ENCODE results near the gene HINT2.

HINT2 gene

GRCh38 chr9:35814841-35815543, at the start of gene HINT2:
Gene HINT2, minus strand, starts transcription at chr9:35815042. Its CDS starts 63 bp downstream, at chr9:35814979.
- ATAC-seq = peak; percentile 90
- Mint-ChIP-seq H3K36me3 (peaks cover 16% of the 10 kb centered on the region), H3K4me1 (peaks cover 43% of the 10 kb centered on the region), H3K4me3 (peak within 1 kb of the TSS; percentile 91), H3K9me3 (no peaks in the 10 kb centered on the region), H3K27ac (peak within 1 kb of the TSS; percentile 92)
- DNase-seq (ENCODE audit: low spot score in 2 of 2) = peak; percentile 88 to 98

- ATAC-seq (no peak), DNase-seq (ENCODE audit: low spot score in 2 of 2) (peak in 1 of 2 donors; percentile 40)
- H3K9me3 Mint-ChIP-seq = no peaks in the 10 kb centered on the region
- peaks cover 15% of the 10 kb centered on the region for H3K4me1 Mint-ChIP-seq
- no peaks in the 10 kb centered on the region for H3K36me3 Mint-ChIP-seq
- no peak overlapping the region for H3K27ac Mint-ChIP-seq
- no peak overlapping the region for H3K4me3 Mint-ChIP-seq
Observed at GRCh38 chr9:35863583-35863982, 48.7 kb upstream of the HINT2 start.

- ATAC-seq = no peak
- no peaks in the 10 kb centered on the region for H3K36me3 Mint-ChIP-seq
- peaks cover 19% of the 10 kb centered on the region for H3K4me1 Mint-ChIP-seq
- no peaks in the 10 kb centered on the region for H3K9me3 Mint-ChIP-seq
- H3K4me3 Mint-ChIP-seq = no peak overlapping the region
- peak in 1 of 2 donors; percentile 23 for DNase-seq (ENCODE audit: low spot score in 2 of 2)
- no peak overlapping the region for H3K27ac Mint-ChIP-seq
Observed at GRCh38 chr9:35862328-35862727, 47.5 kb upstream of the HINT2 start.

- Mint-ChIP-seq H3K4me1 (peaks cover 19% of the 10 kb centered on the region), H3K4me3 (no peak overlapping the region), H3K27ac (no peak overlapping the region), H3K36me3 (no peaks in the 10 kb centered on the region), H3K9me3 (no peaks in the 10 kb centered on the region)
- ATAC-seq (no peak), DNase-seq (ENCODE audit: low spot score in 2 of 2) (peak; percentile 0 to 44)
Observed at GRCh38 chr9:35861161-35861897, 46.5 kb upstream of the HINT2 start.

- no peak for DNase-seq (ENCODE audit: low spot score in 2 of 2)
- Mint-ChIP-seq H3K4me1 (peaks cover 19% of the 10 kb centered on the region), H3K27ac (no peak overlapping the region), H3K9me3 (no peaks in the 10 kb centered on the region), H3K36me3 (no peaks in the 10 kb centered on the region), H3K4me3 (no peak overlapping the region)
- no peak for ATAC-seq
Observed at GRCh38 chr9:35859990-35860339, 45.1 kb upstream of the HINT2 start.

- peaks cover 19% of the 10 kb centered on the region for H3K4me1 Mint-ChIP-seq
Observed at GRCh38 chr9:35859310-35859989, 44.6 kb upstream of the HINT2 start.

GRCh38 chr9:35858458-35858857, 43.6 kb upstream of the HINT2 start:
- ATAC-seq (no peak), DNase-seq (ENCODE audit: low spot score in 2 of 2) (peak in 1 of 2 donors; percentile 38)
- Mint-ChIP-seq H3K27ac (peak overlapping the region; percentile 48), H3K4me3 (no peak overlapping the region), H3K36me3 (no peaks in the 10 kb centered on the region), H3K9me3 (no peaks in the 10 kb centered on the region), H3K4me1 (peaks cover 19% of the 10 kb centered on the region)

More at GRCh38 chr9:35859310-35859989, 44.6 kb upstream of the HINT2 start:
- ATAC-seq (peak; percentile 75), DNase-seq (ENCODE audit: low spot score in 2 of 2) (peak in 1 of 2 donors; percentile 45)
- no peak overlapping the region for H3K27ac Mint-ChIP-seq
- no peaks in the 10 kb centered on the region for H3K9me3 Mint-ChIP-seq
- H3K4me3 Mint-ChIP-seq = no peak overlapping the region
- H3K36me3 Mint-ChIP-seq = no peaks in the 10 kb centered on the region

- peaks cover 19% of the 10 kb centered on the region for H3K4me1 Mint-ChIP-seq
Observed at GRCh38 chr9:35856882-35857281, 42.0 kb upstream of the HINT2 start.

GRCh38 chr9:35856206-35856605, 41.4 kb upstream of the HINT2 start:
- no peak for ATAC-seq
- H3K36me3 Mint-ChIP-seq = no peaks in the 10 kb centered on the region
- peaks cover 15% of the 10 kb centered on the region for H3K4me1 Mint-ChIP-seq
- no peak overlapping the region for H3K27ac Mint-ChIP-seq
- no peaks in the 10 kb centered on the region for H3K9me3 Mint-ChIP-seq
- no peak overlapping the region for H3K4me3 Mint-ChIP-seq
- DNase-seq (ENCODE audit: low spot score in 2 of 2) = no peak

More at GRCh38 chr9:35856882-35857281, 42.0 kb upstream of the HINT2 start:
- DNase-seq (ENCODE audit: low spot score in 2 of 2) = no peak
- no peaks in the 10 kb centered on the region for H3K36me3 Mint-ChIP-seq
- ATAC-seq = no peak
- H3K9me3 Mint-ChIP-seq = no peaks in the 10 kb centered on the region
- no peak overlapping the region for H3K4me3 Mint-ChIP-seq
- H3K27ac Mint-ChIP-seq = no peak overlapping the region

- peak overlapping the region; percentile 34 for H3K27ac Mint-ChIP-seq
- no peaks in the 10 kb centered on the region for H3K36me3 Mint-ChIP-seq
- no peaks in the 10 kb centered on the region for H3K9me3 Mint-ChIP-seq
- ATAC-seq = no peak
- peaks cover 10% of the 10 kb centered on the region for H3K4me1 Mint-ChIP-seq
- H3K4me3 Mint-ChIP-seq = no peak overlapping the region
- no peak for DNase-seq (ENCODE audit: low spot score in 2 of 2)
Observed at GRCh38 chr9:35854091-35854762, 39.4 kb upstream of the HINT2 start.

- Mint-ChIP-seq H3K36me3 (no peaks in the 10 kb centered on the region), H3K4me3 (no peak overlapping the region), H3K4me1 (peaks cover 5% of the 10 kb centered on the region), H3K27ac (peak overlapping the region; percentile 34), H3K9me3 (no peaks in the 10 kb centered on the region)
- DNase-seq (ENCODE audit: low spot score in 2 of 2) (no peak), ATAC-seq (no peak)
Observed at GRCh38 chr9:35852876-35853865, 38.3 kb upstream of the HINT2 start.

GRCh38 chr9:35852267-35852815, 37.5 kb upstream of the HINT2 start:
- H3K9me3 Mint-ChIP-seq = no peaks in the 10 kb centered on the region
- no peak overlapping the region for H3K27ac Mint-ChIP-seq
- peaks cover 14% of the 10 kb centered on the region for H3K4me1 Mint-ChIP-seq
- no peaks in the 10 kb centered on the region for H3K36me3 Mint-ChIP-seq
- DNase-seq (ENCODE audit: low spot score in 2 of 2) (no peak), ATAC-seq (no peak)
- H3K4me3 Mint-ChIP-seq = no peak overlapping the region

GRCh38 chr9:35847792-35848572, 33.1 kb upstream of the HINT2 start:
- H3K4me3 Mint-ChIP-seq = peak overlapping the region; percentile 30
- ATAC-seq (peak; percentile 99), DNase-seq (ENCODE audit: low spot score in 2 of 2) (no peak)
- H3K27ac Mint-ChIP-seq = peak overlapping the region; percentile 76
- H3K4me1 Mint-ChIP-seq = peaks cover 41% of the 10 kb centered on the region
- no peaks in the 10 kb centered on the region for H3K9me3 Mint-ChIP-seq
- H3K36me3 Mint-ChIP-seq = no peaks in the 10 kb centered on the region
